ENCODE measurements around the gene OOSP4A. TPM values are rescaled to one million over a fixed set of nuclear protein-coding genes. Genes with fewer than 3 reads are reported as not detected.
"Not testable (repeated sequence)": the region's sequence is repeated elsewhere in the genome, so short reads cannot be mapped to it uniquely, and the experiment has no call there.

OOSP4A gene
- total RNA-seq, 2 donors from 2014 or later: not detected

DNA sequence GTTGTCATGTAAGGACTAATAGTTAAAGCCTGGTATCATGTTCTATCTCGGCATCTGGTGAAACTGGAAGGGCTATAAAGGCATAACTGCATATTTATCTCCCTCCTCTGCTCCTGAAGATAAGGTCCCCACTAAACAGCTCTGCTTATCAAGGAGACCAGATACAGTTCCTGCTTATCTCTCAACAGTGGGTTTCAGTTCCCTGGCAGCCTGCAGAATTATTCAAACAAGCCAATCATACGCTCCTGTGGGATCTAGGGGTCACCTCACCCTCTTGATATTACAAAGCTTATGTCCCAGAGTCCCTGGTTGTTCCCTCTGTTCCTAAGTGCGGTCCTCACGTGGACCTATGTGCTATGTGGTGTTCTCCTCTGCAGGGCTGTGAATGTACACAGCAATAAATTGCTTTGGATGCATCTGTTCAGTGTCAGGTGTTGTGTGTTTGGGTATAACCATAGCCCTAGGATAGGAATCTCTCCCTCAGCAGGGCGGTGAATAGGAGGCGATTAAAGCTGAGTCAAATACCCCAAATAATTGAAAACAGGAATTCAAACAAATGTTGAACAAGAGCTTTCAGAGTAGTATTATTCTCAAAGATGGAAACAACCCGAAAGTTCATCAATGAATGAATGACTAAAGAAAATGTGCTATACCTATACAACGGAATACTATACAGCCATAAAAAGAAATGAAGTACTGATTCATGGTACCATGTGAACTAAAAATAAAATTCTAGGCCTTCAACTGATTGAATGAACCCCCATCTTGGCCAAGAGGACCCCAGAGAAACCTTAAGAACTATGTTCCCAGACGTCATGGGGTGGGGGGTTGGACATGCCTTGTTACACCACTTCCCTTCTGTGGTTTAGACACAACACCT, 3.1 kb upstream of the OOSP4A start:
- no peaks in the 10 kb centered on the region for H3K9me3 Mint-ChIP-seq
- no peak for ATAC-seq (replicated peaks)
- H3K27ac Mint-ChIP-seq: no peak overlapping the region

DNA sequence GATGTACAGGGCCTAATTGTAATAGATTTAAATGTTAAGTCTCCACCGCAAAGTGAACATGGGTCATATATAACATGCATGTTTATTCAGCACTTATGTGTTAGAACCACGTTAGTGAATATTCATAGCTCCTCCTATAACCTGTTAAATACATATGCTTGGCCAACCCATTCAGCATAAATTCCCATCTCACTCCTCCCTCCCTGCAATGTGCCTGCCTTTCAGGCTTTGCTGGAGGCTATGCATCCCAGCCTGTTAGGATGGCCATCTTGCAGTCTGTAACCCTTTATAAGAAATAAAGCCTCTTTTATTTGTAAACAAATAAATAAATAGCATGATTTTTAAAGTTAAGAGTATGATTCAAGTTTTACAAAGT, 1.7 kb upstream of the OOSP4A start:
- Mint-ChIP-seq H3K4me1 (no peaks in the 10 kb centered on the region), H3K4me3 (no peak overlapping the region), H3K9me3 (no peaks in the 10 kb centered on the region), H3K27me3 (peaks cover 13% of the 10 kb centered on the region), H3K27ac (no peak overlapping the region), H3K36me3 (ENCODE audit: low read depth) (no peaks in the 10 kb centered on the region)
- ATAC-seq (replicated peaks): no peak

More for the DNA sequence above, 3.1 kb upstream of the OOSP4A start:
- Mint-ChIP-seq H3K36me3 (ENCODE audit: low read depth) (no peaks in the 10 kb centered on the region), H3K27me3 (peaks cover 19% of the 10 kb centered on the region), H3K4me3 (no peak overlapping the region), H3K4me1 (no peaks in the 10 kb centered on the region)

GRCh38 chr11:59965424-59965823, 1.6 kb downstream of the OOSP4A start:
- no peaks in the 10 kb centered on the region for H3K9me3 Mint-ChIP-seq
- no peaks in the 10 kb centered on the region for H3K4me1 Mint-ChIP-seq
- ATAC-seq (replicated peaks): no peak
- H3K27ac Mint-ChIP-seq: no peak overlapping the region
- no peak overlapping the region for H3K4me3 Mint-ChIP-seq
- no peaks in the 10 kb centered on the region for H3K36me3 Mint-ChIP-seq (ENCODE audit: low read depth)
- peaks cover 4% of the 10 kb centered on the region for H3K27me3 Mint-ChIP-seq

GRCh38 chr11:59966201-59966600, 2.4 kb downstream of the OOSP4A start:
- Mint-ChIP-seq H3K4me1 (no peaks in the 10 kb centered on the region), H3K4me3 (no peak overlapping the region), H3K9me3 (no peaks in the 10 kb centered on the region)

DNA sequence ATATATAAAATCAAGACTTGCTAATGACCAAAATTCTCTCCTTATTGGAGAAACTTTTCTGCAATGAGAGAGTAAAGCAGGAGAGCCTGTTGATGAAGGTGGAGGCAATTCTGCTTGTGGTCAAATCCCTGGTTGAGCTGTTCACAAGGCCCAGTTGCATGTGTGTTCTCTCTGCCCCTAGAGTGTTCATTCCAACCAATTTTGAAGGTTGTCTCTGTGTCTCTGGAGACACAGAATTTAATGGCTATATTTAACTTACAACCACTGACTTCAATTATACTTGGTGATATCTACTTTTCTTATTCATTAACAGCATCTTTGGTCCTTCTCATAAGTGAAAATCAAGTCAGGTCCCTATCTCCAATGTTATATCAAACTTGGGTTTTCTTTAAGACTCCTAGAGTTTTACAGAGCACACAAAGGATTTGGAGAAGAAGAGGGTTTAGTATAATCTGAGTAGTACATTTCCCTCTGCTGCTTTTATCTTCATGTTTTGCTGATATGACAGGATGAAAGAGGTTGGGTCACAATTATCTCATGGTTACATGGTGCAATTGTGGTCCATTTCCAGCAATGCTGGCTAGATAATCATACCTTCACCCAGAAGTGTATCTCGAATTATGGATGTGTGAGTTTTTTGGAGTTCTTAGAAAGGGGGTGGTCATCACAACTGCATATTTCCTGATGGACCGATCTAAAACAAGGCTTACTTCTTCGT, 4.0 kb downstream of the OOSP4A start:
- no peaks in the 10 kb centered on the region for H3K36me3 Mint-ChIP-seq (ENCODE audit: low read depth)

More at GRCh38 chr11:59966201-59966600, 2.4 kb downstream of the OOSP4A start:
- ATAC-seq (replicated peaks): no peak
- no peaks in the 10 kb centered on the region for H3K36me3 Mint-ChIP-seq (ENCODE audit: low read depth)
- H3K27ac Mint-ChIP-seq: no peak overlapping the region
- peaks cover 4% of the 10 kb centered on the region for H3K27me3 Mint-ChIP-seq

DNA sequence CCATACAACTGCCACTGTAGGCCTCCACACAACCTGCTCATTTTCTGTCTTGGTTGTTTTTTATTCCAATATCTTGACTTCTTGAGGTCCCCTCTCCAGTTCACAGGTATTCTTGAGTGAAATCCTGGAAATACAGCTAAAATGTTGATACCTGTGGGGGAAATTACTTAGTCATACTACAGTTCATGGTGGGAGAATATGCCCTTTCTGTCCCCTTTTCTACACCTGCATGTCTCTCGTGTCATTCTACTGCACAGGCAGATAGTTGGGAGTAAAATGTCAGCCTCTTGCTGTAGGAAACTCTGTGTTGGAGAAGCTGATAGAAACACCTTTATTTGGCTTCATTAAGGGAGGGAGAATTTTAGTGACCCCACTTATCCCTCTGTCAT, 4.6 kb downstream of the OOSP4A start:
- no peaks in the 10 kb centered on the region for H3K9me3 Mint-ChIP-seq
- H3K27me3 Mint-ChIP-seq: peaks cover 13% of the 10 kb centered on the region
- no peak for ATAC-seq (replicated peaks)
- H3K4me1 Mint-ChIP-seq: no peaks in the 10 kb centered on the region
- H3K27ac Mint-ChIP-seq: no peak overlapping the region
- H3K36me3 Mint-ChIP-seq (ENCODE audit: low read depth): no peaks in the 10 kb centered on the region
- H3K4me3 Mint-ChIP-seq: no peak overlapping the region

More for the DNA sequence above, 4.0 kb downstream of the OOSP4A start:
- Mint-ChIP-seq H3K9me3 (no peaks in the 10 kb centered on the region), H3K27me3 (peaks cover 11% of the 10 kb centered on the region), H3K4me3 (no peak overlapping the region), H3K27ac (no peak overlapping the region), H3K4me1 (no peaks in the 10 kb centered on the region)
- ATAC-seq (replicated peaks): no peak

DNA sequence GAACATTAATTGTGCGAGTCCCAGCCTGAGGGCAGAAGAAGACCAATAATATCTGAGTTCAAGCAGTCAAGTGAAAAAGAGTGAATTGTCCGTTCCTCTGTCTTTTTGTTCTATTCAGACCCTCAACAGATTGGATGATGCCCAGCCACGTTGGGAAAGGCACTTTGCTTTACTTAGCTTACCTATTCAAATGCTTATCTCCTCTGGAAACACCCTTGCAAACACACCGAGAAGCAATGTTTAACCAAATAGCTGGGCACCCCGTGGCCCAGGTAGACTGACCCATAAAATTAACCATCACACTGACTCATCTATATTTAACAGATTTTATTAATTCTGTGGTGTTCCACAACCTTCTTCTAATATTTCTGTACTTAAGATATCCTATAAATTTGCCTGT, 9.3 kb downstream of the OOSP4A start:
- Mint-ChIP-seq H3K27me3 (peaks cover 11% of the 10 kb centered on the region), H3K27ac (no peak overlapping the region), H3K9me3 (no peaks in the 10 kb centered on the region), H3K4me1 (no peaks in the 10 kb centered on the region), H3K36me3 (ENCODE audit: low read depth) (no peaks in the 10 kb centered on the region), H3K4me3 (no peak overlapping the region)
- no peak for ATAC-seq (replicated peaks)

DNA sequence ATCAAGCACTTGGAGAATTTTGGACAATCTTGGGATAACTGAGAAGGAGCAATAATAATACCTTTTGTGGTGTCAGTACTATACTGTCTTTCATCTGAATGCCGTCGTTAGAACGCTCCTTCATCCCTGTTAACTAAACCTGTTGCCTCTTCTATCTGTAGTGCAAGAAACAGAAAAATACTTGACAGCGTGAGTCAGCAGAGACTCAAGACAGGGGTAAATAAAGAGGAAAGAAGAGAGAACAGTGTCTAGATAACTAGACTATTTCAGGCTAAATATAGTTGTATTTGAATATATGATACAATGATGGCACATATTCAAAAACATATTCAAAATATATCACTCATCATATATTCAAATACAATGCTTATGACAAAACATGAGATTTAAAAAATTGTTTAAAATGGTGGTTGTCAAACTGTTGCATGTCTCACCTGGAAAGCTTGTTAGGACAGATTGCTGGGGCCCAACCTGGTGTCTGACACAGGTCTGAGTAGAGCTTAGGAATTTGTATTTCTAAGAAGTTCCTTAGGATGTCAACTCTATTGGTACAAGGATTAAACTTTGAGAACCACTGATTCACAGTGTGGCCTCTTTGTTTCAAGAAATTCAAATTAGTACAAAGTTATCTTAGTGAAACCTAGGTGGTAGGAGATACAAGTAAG, 17.4 kb downstream of the OOSP4A start:
- Mint-ChIP-seq H3K27me3 (peaks cover 21% of the 10 kb centered on the region), H3K4me1 (no peaks in the 10 kb centered on the region), H3K27ac (no peak overlapping the region), H3K9me3 (no peaks in the 10 kb centered on the region), H3K4me3 (no peak overlapping the region), H3K36me3 (ENCODE audit: low read depth) (no peaks in the 10 kb centered on the region)
- ATAC-seq (replicated peaks): no peak

- H3K4me1 Mint-ChIP-seq; H3K9me3 Mint-ChIP-seq; H3K4me3 Mint-ChIP-seq; ATAC-seq (replicated peaks); H3K27ac Mint-ChIP-seq; H3K36me3 Mint-ChIP-seq (ENCODE audit: low read depth): not testable (repeated sequence)
- H3K27me3 Mint-ChIP-seq: peaks cover 21% of the 10 kb centered on the region
Measured at GRCh38 chr11:59982037-59982436, 18.2 kb downstream of the OOSP4A start.

DNA sequence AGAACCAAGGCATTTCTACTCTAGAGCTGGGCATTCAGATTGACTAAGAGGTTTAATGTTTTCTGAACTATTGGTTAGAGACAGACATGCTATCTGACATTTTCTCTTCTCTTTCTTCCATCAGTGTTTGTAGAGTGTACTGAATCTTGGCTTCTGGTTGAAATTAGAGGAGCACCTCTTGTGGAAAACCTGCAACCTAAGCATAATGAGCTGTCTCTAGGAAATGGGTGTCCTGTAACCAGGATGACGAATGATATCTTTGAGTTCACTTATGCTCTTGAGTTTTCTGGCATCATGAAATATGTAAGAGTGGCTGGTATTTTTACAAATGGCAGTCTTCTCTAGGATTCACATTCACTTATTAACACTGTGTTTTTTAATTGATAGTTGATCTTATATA, 19.4 kb downstream of the OOSP4A start:
- Mint-ChIP-seq H3K27ac (no peak overlapping the region), H3K9me3 (no peaks in the 10 kb centered on the region), H3K36me3 (ENCODE audit: low read depth) (no peaks in the 10 kb centered on the region), H3K4me3 (no peak overlapping the region), H3K4me1 (no peaks in the 10 kb centered on the region), H3K27me3 (peaks cover 21% of the 10 kb centered on the region)
- ATAC-seq (replicated peaks): no peak

DNA sequence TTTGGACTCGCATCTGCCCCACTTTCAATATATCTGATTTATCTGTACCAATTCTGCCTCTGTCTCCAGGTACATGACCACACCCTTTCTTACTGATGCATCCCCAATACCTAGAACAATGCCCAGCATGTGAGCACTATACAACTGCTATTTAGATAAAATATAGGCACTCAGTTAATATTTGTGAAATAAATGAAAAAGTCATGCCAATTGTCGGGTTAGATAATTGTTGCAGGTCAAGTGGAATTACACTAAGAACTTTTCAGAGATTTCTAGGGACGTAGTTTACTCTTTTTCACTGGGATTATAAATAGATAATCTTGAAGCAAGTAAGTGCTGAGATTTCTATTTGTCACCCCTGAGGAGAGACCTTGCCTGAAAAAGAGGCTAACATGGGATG, 20.5 kb downstream of the OOSP4A start:
- H3K36me3 Mint-ChIP-seq (ENCODE audit: low read depth): no peaks in the 10 kb centered on the region
- H3K27ac Mint-ChIP-seq: no peak overlapping the region
- peaks cover 6% of the 10 kb centered on the region for H3K9me3 Mint-ChIP-seq
- no peak for ATAC-seq (replicated peaks)
- H3K4me1 Mint-ChIP-seq: no peaks in the 10 kb centered on the region
- no peak overlapping the region for H3K4me3 Mint-ChIP-seq
- peaks cover 17% of the 10 kb centered on the region for H3K27me3 Mint-ChIP-seq

DNA sequence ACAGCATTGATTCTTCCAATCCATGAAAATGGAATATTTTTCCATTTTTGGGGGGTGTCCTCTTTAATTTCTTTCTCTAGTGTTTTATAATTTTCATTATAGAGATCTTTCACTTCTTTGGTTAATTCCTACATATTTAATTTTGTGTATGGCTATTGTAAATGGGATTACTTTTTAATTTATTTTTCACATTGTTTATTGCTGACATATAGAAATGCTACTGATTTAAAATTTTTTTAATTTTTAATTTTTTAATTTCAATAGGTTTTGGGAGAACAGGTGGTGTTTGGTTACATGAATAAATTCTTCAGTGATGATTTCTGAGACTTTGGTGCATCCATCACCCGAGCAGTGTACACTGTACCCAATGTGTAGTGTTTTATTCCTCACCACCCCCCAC, 26.6 kb downstream of the OOSP4A start:
- Mint-ChIP-seq H3K27ac (no peak overlapping the region), H3K27me3 (peaks cover 19% of the 10 kb centered on the region), H3K4me3 (no peak overlapping the region), H3K4me1 (no peaks in the 10 kb centered on the region), H3K36me3 (ENCODE audit: low read depth) (no peaks in the 10 kb centered on the region), H3K9me3 (peaks cover 21% of the 10 kb centered on the region)
- no peak for ATAC-seq (replicated peaks)

GRCh38 chr11:59992425-59992824, 28.6 kb downstream of the OOSP4A start:
- Mint-ChIP-seq H3K9me3 (peaks cover 21% of the 10 kb centered on the region), H3K27me3 (peaks cover 22% of the 10 kb centered on the region), H3K36me3 (ENCODE audit: low read depth) (no peaks in the 10 kb centered on the region), H3K4me1 (no peaks in the 10 kb centered on the region), H3K4me3 (no peak overlapping the region), H3K27ac (no peak overlapping the region)
- ATAC-seq (replicated peaks): no peak

DNA sequence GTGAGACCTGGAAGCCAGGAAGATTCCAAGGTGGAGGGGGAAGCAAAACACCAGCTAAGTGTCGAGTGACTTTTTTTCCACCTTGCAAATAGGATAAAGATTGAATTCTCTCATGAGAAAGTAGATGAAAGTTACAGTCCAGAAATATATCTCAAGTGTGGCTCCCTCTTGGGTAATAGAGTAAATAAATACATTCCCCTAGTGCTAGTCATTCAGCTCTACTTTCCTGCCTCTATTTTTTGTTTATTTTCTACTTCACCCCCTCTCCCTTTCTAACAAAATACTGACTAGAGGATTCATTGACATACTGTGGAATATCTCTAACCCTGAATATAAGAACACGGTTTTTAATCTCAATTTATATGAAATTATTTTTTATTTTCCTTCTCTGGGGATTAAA, 34.0 kb downstream of the OOSP4A start:
- H3K27me3 Mint-ChIP-seq: peaks cover 22% of the 10 kb centered on the region
- no peaks in the 10 kb centered on the region for H3K4me1 Mint-ChIP-seq
- H3K36me3 Mint-ChIP-seq (ENCODE audit: low read depth): no peaks in the 10 kb centered on the region
- H3K9me3 Mint-ChIP-seq: peaks cover under 1% of the 10 kb centered on the region
- H3K27ac Mint-ChIP-seq: no peak overlapping the region
- ATAC-seq (replicated peaks): no peak
- H3K4me3 Mint-ChIP-seq: no peak overlapping the region

DNA sequence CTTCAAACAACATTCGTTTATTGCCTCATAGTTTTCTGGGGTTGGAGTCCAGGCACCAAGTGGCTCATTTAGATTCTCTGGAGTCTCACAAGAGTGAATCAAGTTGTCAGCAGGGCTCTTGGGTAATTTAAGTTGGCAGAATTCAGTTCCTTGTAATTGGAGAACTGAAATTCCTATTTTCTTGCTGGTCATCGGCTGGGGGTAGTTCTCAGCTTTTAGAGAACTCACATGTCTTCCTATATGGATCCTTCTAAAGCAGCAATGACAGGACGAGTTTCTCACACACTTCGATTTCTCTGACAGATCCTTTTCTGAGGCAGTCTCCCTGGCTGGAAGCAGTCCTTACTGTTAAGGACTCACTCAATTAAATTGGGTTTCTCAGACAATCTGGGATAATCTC, 35.9 kb downstream of the OOSP4A start:
- no peak overlapping the region for H3K4me3 Mint-ChIP-seq
- no peak overlapping the region for H3K27ac Mint-ChIP-seq
- no peaks in the 10 kb centered on the region for H3K9me3 Mint-ChIP-seq
- peaks cover 18% of the 10 kb centered on the region for H3K27me3 Mint-ChIP-seq
- no peaks in the 10 kb centered on the region for H3K36me3 Mint-ChIP-seq (ENCODE audit: low read depth)
- no peak for ATAC-seq (replicated peaks)
- H3K4me1 Mint-ChIP-seq: no peaks in the 10 kb centered on the region

Measured in activated T-helper 17 cell treated with anti-CD3 and anti-CD28 coated beads, Interleukin-2, amount 50 U/mL, for 72 hours (primary cell).